Peyer's patch (tissue), 4 donors: ENCODE results near the gene DNAJC5G.
"Not testable (repeated sequence)": the region's sequence is repeated elsewhere in the genome, so short reads cannot be mapped to it uniquely, and the experiment has no call there.

Experiments
- CTCF ChIP-seq, 6 experiments: fragments of 450-650 bp in 4 of 6; fragments of 200-600 bp in 2 of 6; sonication (generic) in 1 of 6; IDR thresholded peaks; one replicate each; pipeline ENCODE4 v1.5.1; 2017 to 2019; ENCODE audit warnings: antibody characterized with exemption in 6 of 6, mild to moderate bottlenecking in 3 of 6, moderate library complexity in 1 of 6
- POLR2A ChIP-seq, 2 donors: fragments of 450-650 bp; IDR thresholded peaks; one replicate each; pipeline ENCODE4 v1.5.1; 2017; ENCODE audit warnings: antibody characterized with exemption in 2 of 2, mild to moderate bottlenecking in 2 of 2, moderate library complexity in 2 of 2

- TF ChIP-seq CTCF, POLR2A (IDR thresholded peaks at IDR 0.05): not testable (repeated sequence)
These were observed 6.9 kb upstream of the DNAJC5G start for GRCh38 chr2:27268296-27268695.
